ENCODE data around the gene ENTPD5.
"Not testable (repeated sequence)": the region's sequence is repeated elsewhere in the genome, so short reads cannot be mapped to it uniquely, and the experiment has no call there.

The ENTPD5 gene

GRCh38 chr14:73943083-73943482 is 76.0 kb downstream of the ENTPD5 start:
- DNase-seq: no peak

GRCh38 chr14:73942180-73942579 is 76.9 kb downstream of the ENTPD5 start:
- no peak for DNase-seq

- no peak for DNase-seq
Observed at GRCh38 chr14:73937012-73937411, 82.1 kb downstream of the ENTPD5 start.

GRCh38 chr14:73936548-73936947 is 82.5 kb downstream of the ENTPD5 start:
- DNase-seq: no peak

GRCh38 chr14:73935666-73936065 is 83.4 kb downstream of the ENTPD5 start:
- no peak for DNase-seq

- DNase-seq: no peak
Observed at GRCh38 chr14:73924337-73924736, 94.8 kb downstream of the ENTPD5 start.

- not testable (repeated sequence) for DNase-seq
Observed at GRCh38 chr14:73919457-73919856, 99.6 kb downstream of the ENTPD5 start.

GRCh38 chr14:73916324-73916723 is 102.8 kb downstream of the ENTPD5 start:
- no peak for DNase-seq

GRCh38 chr14:73913256-73913655 is 105.8 kb downstream of the ENTPD5 start:
- DNase-seq: no peak

- DNase-seq: no peak
Observed at GRCh38 chr14:73909681-73910080, 109.4 kb downstream of the ENTPD5 start.

Data from T-helper 2 cell (primary cell).